Activated T-cell treated with anti-CD3 and anti-CD28 coated beads, Interleukin-2, amount 50 U/mL, for 24 hours (primary cell): ENCODE data around the gene TRPM3.
"Not testable (repeated sequence)": the region's sequence is repeated elsewhere in the genome, so short reads cannot be mapped to it uniquely, and the experiment has no call there.

Source experiments
- DNase-seq: peaks from one replicate; pipeline ENCODE4 v3.0.0-alpha.2; 2020
- H3K27ac Mint-ChIP-seq: 2 replicates; pipeline ENCODE4 v1.8.0; 2020; ENCODE audit warnings: mild to moderate bottlenecking, mixed read lengths
- H3K27me3 Mint-ChIP-seq: 2 replicates; pipeline ENCODE4 v1.8.0; 2020; ENCODE audit warnings: mixed read lengths
- H3K36me3 Mint-ChIP-seq: 2 replicates; pipeline ENCODE4 v1.8.0; 2020; ENCODE audit warnings: low read depth, mixed read lengths
- H3K4me1 Mint-ChIP-seq: 2 replicates; pipeline ENCODE4 v1.8.0; 2020; ENCODE audit warnings: low read depth, mixed read lengths
- H3K4me3 Mint-ChIP-seq: 2 replicates; pipeline ENCODE4 v1.8.0; 2020; ENCODE audit warnings: mild to moderate bottlenecking, moderate library complexity, mixed read lengths
- H3K9me3 Mint-ChIP-seq: 2 replicates; pipeline ENCODE4 v1.8.0; 2020; ENCODE audit warnings: mixed read lengths

TRPM3 gene

DNA sequence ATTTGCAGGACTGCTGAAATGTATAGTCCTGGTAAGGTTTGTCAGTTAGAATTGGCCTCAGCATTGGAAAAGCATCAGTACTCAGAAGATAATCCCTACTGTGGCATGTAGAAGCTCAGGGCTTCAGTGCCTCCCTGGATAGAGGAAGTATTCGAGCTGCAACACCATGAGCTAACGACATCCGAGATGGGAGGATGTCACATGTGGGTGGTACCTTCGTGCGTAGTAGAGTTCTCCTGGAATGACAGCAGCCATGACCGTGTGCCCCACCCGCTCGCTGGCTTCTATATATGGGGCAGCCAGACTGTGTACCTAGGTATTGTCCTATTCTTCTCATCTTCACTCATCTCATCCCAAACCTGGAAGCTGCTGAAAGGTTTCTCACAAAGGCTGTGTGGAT, 361.2 kb downstream of the TRPM3 start:
- Mint-ChIP-seq H3K4me1 (no peaks in the 10 kb centered on the region), H3K27ac (no peak overlapping the region)

DNA sequence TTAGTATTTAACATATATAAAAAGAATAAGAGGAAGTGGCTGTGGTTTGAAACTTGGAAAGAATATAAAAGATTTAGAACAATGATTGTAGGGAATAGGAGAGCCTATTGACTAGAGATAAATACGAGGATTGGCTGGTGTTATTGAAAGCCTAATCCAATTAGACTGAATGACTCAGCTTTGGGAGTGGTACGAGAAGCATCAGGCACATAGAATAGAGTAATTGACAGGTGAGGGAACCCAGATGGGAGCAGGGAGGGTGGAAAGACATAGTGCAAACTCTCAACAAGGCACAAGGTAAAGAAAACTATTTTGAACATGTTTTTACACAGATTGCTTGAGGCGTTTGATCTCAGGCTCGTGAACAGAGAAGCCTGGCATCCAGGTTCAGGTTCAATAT, 368.1 kb downstream of the TRPM3 start:
- DNase-seq = no peak
- H3K27ac Mint-ChIP-seq = no peak overlapping the region
- H3K9me3 Mint-ChIP-seq = no peaks in the 10 kb centered on the region
- H3K4me1 Mint-ChIP-seq = no peaks in the 10 kb centered on the region
- peaks cover 10% of the 10 kb centered on the region for H3K27me3 Mint-ChIP-seq
- no peak overlapping the region for H3K4me3 Mint-ChIP-seq
- H3K36me3 Mint-ChIP-seq = no peaks in the 10 kb centered on the region

More for the DNA sequence above, 361.2 kb downstream of the TRPM3 start:
- H3K4me3 Mint-ChIP-seq = no peak overlapping the region
- peaks cover 3% of the 10 kb centered on the region for H3K27me3 Mint-ChIP-seq
- no peak for DNase-seq
- no peaks in the 10 kb centered on the region for H3K36me3 Mint-ChIP-seq
- no peaks in the 10 kb centered on the region for H3K9me3 Mint-ChIP-seq

DNA sequence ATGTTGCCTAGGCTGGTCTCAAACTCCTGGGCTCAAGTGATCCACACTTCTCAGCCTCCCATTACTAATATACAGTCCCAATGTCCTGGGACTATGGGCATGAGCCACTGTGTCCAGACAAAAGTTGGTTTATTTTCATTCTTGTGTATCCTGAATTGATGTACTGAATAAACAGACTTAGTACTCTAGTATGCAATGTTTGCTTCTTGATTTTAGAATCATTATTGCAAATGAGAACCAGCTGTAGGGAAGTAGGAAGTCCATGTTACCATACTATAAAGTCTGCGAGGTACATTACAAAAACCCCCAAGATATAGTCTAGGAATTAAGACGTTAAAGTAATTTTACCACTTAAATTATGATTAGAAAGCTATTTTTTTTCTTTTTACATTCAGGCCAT, 372.4 kb downstream of the TRPM3 start:
- Mint-ChIP-seq H3K27me3 (peaks cover 8% of the 10 kb centered on the region), H3K4me1 (no peaks in the 10 kb centered on the region), H3K9me3 (no peaks in the 10 kb centered on the region), H3K4me3 (no peak overlapping the region), H3K36me3 (no peaks in the 10 kb centered on the region), H3K27ac (no peak overlapping the region)
- no peak for DNase-seq

DNA sequence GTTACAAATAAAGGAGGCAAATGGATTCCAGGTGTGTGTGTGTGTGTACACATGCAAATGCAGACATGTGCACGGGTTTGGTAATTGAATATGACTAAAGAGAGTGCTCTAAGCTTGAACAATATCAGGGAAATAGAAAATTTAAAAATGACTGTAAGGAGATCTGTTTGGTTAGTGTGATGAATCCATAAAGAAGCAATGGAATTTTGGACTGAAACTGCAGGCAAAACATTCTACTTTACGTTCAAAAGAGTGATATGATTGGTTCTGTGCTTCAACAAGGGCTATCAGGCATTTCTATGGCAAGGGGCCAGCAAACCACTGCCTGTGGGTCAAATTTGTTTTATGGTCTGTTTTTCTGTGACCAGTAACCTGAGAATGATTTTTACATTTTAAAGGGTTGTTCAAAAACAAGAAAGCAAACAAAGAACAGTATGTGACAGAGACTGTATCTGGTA, 374.1 kb downstream of the TRPM3 start:
- H3K4me1 Mint-ChIP-seq = no peaks in the 10 kb centered on the region
- no peak overlapping the region for H3K27ac Mint-ChIP-seq
- no peaks in the 10 kb centered on the region for H3K9me3 Mint-ChIP-seq
- no peaks in the 10 kb centered on the region for H3K36me3 Mint-ChIP-seq
- H3K4me3 Mint-ChIP-seq = no peak overlapping the region
- H3K27me3 Mint-ChIP-seq = peaks cover 10% of the 10 kb centered on the region
- no peak for DNase-seq

DNA sequence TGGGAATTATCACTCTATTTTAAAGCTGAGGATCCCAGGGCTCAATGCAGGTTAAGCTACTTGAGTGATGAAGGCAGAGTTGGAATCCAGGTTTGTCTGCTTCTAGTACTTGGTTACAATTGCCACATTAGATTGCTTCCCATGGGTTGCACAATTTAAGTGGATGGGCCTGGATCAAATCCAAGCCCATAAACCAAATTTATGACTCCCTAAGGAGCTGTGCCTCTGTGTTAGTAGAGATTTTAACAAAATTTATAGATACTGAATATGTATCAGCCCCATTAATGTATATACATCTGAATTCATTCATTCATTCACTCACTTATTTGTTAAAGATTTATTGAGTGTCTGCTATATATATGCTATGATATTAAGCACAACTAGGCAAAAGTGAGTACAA, 374.7 kb downstream of the TRPM3 start:
- Mint-ChIP-seq H3K4me3 (no peak overlapping the region), H3K4me1 (no peaks in the 10 kb centered on the region), H3K9me3 (no peaks in the 10 kb centered on the region), H3K27ac (no peak overlapping the region), H3K36me3 (no peaks in the 10 kb centered on the region), H3K27me3 (peaks cover 10% of the 10 kb centered on the region)
- no peak for DNase-seq

DNA sequence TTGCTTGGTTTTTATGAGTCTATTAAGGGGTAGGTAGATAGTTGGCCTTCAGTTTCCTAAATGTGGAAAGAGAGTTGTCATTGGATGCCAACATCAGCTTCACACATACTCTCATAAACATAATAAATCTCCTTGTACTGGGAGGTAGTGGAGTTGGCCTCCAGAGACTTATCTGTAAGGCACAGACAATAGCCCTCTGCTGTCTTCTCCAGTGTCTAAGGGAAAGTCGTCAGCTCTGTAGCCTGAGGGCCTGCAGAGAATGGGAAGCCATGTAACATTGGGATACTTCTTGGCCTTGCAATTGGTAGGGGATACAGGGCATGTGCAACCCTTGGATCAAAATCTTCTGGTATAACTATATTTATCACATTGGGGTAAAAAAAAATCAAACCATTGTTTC, 375.1 kb downstream of the TRPM3 start:
- no peaks in the 10 kb centered on the region for H3K36me3 Mint-ChIP-seq
- H3K9me3 Mint-ChIP-seq = no peaks in the 10 kb centered on the region
- H3K4me3 Mint-ChIP-seq = no peak overlapping the region
- H3K27ac Mint-ChIP-seq = no peak overlapping the region
- no peak for DNase-seq
- H3K27me3 Mint-ChIP-seq = peaks cover 6% of the 10 kb centered on the region
- no peaks in the 10 kb centered on the region for H3K4me1 Mint-ChIP-seq

DNA sequence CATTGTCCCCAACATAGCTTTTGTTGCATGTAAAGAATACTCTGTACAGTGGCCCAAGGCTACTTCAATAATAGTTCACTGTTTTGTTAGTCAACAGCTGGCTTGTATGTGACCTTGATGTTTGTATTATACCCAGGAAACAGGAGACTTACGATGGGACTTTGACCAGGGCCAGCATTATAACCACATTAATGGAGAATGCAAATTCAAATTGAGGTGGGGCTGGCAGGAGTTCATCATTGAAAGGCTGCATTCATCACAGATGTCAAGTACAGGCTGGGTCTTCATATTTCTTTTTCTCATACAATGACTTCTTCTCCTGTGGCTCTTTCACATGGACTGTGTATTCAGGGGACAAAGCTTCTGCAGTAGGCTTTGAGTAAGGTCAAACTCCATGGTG, 396.6 kb downstream of the TRPM3 start:
- not testable (repeated sequence) for H3K27ac Mint-ChIP-seq, H3K36me3 Mint-ChIP-seq, H3K9me3 Mint-ChIP-seq, DNase-seq, H3K27me3 Mint-ChIP-seq, H3K4me3 Mint-ChIP-seq, H3K4me1 Mint-ChIP-seq

DNA sequence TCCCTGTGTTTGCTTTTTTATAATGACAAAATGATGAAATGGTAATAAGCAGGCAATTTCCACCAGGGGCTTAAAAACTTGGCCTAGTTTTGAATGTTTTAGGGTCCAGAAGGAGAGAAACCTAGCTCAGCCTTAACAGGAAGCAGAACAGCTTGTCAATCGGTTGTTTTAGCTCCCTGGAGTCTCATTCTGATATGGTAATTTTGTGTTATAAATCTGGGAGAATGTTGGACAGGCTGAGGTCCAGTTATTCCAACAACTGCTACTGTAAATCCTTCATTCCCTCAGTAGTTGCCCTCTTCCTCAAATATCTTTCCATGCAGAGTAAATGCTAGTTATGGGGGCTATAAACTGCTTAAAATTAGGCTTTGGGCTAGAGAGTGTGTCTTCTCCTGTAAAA, 397.4 kb downstream of the TRPM3 start:
- not testable (repeated sequence) for H3K4me1 Mint-ChIP-seq, H3K4me3 Mint-ChIP-seq, H3K27ac Mint-ChIP-seq, H3K9me3 Mint-ChIP-seq, H3K36me3 Mint-ChIP-seq, DNase-seq, H3K27me3 Mint-ChIP-seq

DNA sequence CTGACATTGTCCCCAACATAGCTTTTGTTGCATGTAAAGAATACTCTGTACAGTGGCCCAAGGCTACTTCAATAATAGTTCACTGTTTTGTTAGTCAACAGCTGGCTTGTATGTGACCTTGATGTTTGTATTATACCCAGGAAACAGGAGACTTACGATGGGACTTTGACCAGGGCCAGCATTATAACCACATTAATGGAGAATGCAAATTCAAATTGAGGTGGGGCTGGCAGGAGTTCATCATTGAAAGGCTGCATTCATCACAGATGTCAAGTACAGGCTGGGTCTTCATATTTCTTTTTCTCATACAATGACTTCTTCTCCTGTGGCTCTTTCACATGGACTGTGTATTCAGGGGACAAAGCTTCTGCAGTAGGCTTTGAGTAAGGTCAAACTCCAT, 414.6 kb downstream of the TRPM3 start:
- not testable (repeated sequence) for H3K36me3 Mint-ChIP-seq, H3K4me1 Mint-ChIP-seq

DNA sequence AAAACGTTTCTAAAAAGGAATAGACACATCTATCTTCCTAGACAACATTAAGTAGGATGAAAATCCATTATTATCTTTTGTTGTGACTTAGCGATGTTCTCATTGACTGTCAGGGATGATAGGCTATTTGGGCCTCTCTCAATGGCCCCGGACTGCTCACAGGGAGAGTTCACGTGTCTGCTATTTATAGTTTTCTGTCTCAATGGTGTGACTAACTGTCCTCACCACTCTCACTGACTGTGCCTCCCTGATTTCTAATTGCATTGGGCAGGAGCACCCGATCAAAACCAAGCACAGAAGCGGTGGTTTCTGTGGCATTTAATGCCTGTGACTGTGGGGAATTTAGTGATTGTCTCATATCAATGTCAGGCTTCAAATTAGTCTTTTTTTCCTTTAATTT, 420.3 kb downstream of the TRPM3 start:
- H3K9me3 Mint-ChIP-seq = no peaks in the 10 kb centered on the region
- H3K27me3 Mint-ChIP-seq = no peaks in the 10 kb centered on the region
- DNase-seq = no peak
- no peak overlapping the region for H3K27ac Mint-ChIP-seq
- no peaks in the 10 kb centered on the region for H3K4me1 Mint-ChIP-seq
- H3K4me3 Mint-ChIP-seq = no peak overlapping the region
- H3K36me3 Mint-ChIP-seq = no peaks in the 10 kb centered on the region

More for the DNA sequence above, 414.6 kb downstream of the TRPM3 start:
- not testable (repeated sequence) for DNase-seq, H3K27me3 Mint-ChIP-seq, H3K27ac Mint-ChIP-seq, H3K4me3 Mint-ChIP-seq, H3K9me3 Mint-ChIP-seq

DNA sequence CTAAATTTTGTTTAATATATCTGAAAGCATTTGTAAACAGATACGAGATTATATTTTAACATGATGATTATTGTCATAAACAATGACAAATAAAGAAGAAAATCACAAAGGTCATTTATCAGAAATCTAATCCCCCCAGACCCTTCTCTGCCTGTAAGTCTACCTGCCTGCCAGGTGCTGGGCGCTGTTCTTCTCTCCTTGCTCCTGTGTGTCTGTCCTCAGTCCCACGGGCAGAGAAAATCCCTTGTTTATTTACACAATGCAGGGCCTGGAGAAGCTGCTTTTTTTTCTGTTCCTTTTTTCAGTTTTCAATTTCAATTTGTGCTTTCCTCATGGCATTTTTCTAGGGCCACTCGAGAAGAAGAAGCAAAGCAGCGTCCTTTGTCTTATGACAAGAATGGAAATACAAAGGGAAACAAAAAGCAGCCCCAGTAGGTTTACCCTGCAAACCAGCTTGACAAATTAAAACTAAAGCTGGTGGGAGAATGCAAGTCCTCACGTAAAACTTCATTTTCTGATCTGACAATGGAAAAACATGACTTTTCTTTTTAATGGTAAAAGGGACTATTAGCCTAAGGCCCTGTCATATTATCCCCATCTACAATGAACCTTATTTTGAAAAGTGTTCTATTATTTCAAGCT, 424.6 kb downstream of the TRPM3 start:
- no peaks in the 10 kb centered on the region for H3K9me3 Mint-ChIP-seq
- H3K4me1 Mint-ChIP-seq = no peaks in the 10 kb centered on the region
- no peak overlapping the region for H3K27ac Mint-ChIP-seq
- DNase-seq = no peak
- H3K36me3 Mint-ChIP-seq = no peaks in the 10 kb centered on the region
- H3K27me3 Mint-ChIP-seq = no peaks in the 10 kb centered on the region
- H3K4me3 Mint-ChIP-seq = no peak overlapping the region

DNA sequence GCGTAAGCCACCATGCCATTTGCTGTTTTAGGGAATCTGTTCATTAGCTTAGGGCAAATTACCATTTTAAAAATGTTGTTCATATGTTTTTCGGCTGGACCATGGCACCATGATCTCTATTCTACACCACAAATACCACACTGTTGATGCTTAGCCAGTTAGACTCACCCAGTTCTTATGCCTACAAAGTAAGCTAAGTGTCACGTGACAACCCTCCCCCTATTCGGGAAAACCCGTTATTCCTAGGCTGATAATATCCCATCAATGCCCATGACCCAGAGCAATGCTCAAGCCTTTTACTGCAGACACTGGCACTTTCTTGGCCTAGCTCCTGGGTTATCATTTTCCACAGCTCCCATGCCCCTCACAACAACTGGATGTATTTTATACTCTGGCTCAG, 426.7 kb downstream of the TRPM3 start:
- Mint-ChIP-seq H3K4me3 (no peak overlapping the region), H3K9me3 (no peaks in the 10 kb centered on the region), H3K4me1 (no peaks in the 10 kb centered on the region), H3K36me3 (no peaks in the 10 kb centered on the region), H3K27ac (no peak overlapping the region), H3K27me3 (peaks cover 6% of the 10 kb centered on the region)
- no peak for DNase-seq

DNA sequence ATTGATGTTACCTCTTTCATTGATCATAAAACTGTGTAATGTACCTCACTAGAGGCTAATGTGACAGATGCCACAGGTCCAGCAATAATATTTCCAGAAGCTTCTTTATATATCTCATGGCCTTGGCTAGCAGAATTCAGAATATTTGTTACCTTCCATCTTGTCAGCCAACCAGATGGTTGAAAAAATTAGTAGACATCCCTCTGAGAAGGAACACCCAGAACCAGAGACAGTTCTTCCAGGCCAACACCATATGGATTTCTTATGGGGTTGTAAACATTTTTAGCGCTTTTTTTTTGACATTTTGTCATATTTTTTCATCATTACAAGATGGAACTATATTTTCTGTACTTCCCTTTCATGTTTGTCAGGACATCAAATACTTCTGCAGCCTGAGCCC, 428.2 kb downstream of the TRPM3 start:
- H3K36me3 Mint-ChIP-seq = no peaks in the 10 kb centered on the region

DNA sequence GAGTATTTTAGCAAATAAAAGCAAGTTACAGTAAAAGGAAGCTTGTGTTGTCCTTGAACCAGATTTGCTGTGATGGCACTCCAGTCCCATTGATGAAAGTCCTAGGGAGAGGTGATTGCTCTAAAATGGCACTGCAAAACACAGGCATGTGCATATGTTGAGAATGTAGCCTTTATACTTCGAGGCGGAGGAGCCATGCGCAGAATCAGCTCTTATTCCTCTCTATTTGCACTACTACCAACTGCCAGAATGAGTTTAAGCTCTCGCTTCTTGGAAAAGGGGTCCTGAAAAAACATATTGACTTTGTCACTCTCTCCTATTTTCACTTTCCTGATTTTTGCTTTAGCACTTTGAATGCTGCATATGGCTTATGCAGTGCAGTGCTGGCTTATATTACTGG, 429.0 kb downstream of the TRPM3 start:
- Mint-ChIP-seq H3K36me3 (no peaks in the 10 kb centered on the region), H3K27ac (no peak overlapping the region), H3K4me1 (no peaks in the 10 kb centered on the region), H3K9me3 (no peaks in the 10 kb centered on the region), H3K4me3 (no peak overlapping the region), H3K27me3 (peaks cover 18% of the 10 kb centered on the region)
- no peak for DNase-seq

More for the DNA sequence above, 428.2 kb downstream of the TRPM3 start:
- H3K27ac Mint-ChIP-seq = no peak overlapping the region
- DNase-seq = no peak
- H3K4me1 Mint-ChIP-seq = no peaks in the 10 kb centered on the region
- no peaks in the 10 kb centered on the region for H3K9me3 Mint-ChIP-seq
- peaks cover 13% of the 10 kb centered on the region for H3K27me3 Mint-ChIP-seq
- no peak overlapping the region for H3K4me3 Mint-ChIP-seq

DNA sequence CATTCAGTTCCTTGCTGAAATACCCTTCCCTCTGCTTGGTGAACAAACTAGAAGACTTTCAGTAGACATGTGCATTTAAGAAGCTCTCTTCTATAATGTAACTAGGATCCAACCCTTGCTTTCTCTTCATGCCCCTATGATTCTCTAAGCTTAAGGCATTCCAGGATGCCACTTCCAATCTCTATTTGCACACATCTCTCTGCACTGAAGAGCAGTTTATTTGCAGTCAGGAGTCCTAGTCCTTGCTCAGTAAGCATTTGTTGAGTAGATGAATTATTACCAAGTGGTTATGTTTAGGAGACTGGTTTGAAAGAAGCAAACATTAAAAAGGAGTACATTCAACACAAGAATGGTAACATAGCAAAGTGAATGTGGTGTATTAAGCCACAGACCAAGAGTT, 432.7 kb downstream of the TRPM3 start:
- no peaks in the 10 kb centered on the region for H3K9me3 Mint-ChIP-seq
- no peak for DNase-seq
- H3K4me3 Mint-ChIP-seq = no peak overlapping the region
- peaks cover 18% of the 10 kb centered on the region for H3K27me3 Mint-ChIP-seq
- H3K27ac Mint-ChIP-seq = no peak overlapping the region
- H3K36me3 Mint-ChIP-seq = no peaks in the 10 kb centered on the region
- no peaks in the 10 kb centered on the region for H3K4me1 Mint-ChIP-seq

DNA sequence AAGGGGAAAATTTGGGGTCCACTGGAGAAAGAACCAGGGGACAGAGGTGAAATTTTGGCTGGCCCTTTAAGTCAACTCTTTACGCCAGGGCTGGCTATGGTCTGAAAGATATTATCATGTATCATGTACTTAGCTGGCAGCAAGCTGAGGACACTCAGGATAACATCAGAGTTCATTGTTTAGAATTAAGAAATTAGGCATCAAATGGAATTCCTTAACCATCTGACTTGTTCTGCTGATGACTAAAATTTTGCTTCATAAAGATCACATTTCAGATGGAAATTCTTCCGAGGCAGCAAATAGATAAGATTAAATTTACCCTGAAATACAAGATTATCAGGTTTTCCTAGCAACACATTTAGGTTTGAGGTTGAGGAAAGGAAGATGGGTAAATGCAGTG, 437.6 kb downstream of the TRPM3 start:
- no peak for DNase-seq
- Mint-ChIP-seq H3K27ac (no peak overlapping the region), H3K36me3 (no peaks in the 10 kb centered on the region), H3K27me3 (peaks cover 11% of the 10 kb centered on the region), H3K9me3 (no peaks in the 10 kb centered on the region), H3K4me1 (no peaks in the 10 kb centered on the region), H3K4me3 (no peak overlapping the region)
